HEK293 (cell line): Measurements from ENCODE around the gene GAST.
A peak's percentile ranks its signal among the peaks of the same experiment; 100 is the strongest.

Experiments
- CTCF ChIA-PET: fragments of 350-600 bp; formaldehyde crosslinking; extraction: SDS; loops from one replicate; lab custom pipeline; 2021; ENCODE audit warnings: antibody characterized with exemption; lab: Yijun Ruan, JAX
- POLR2A ChIA-PET: fragments of 300-600 bp; formaldehyde crosslinking; extraction: SDS; loops from one replicate; lab custom pipeline; 2020; ENCODE audit warnings: antibody characterized with exemption, inconsistent platforms; lab: Yijun Ruan, JAX
- H3K27ac ChIP-seq: fragments of 200-500 bp; sonication (Bioruptor generic); 2 replicates; pipeline ENCODE4 v1.5.1; 2014; ENCODE audit warnings: low read depth, low read length, control low read depth, inconsistent platforms; ENCODE audit errors: extremely low read depth
- H3K36me3 ChIP-seq, 2 experiments: fragments of 200-500 bp in 1 of 2; sonication (Bioruptor generic) in 1 of 2; 1 replicate in 1 of 2; 2 replicates in 1 of 2; pipeline ENCODE4 v1.5.1; 2014 to 2017; ENCODE audit warnings: inconsistent platforms in 2 of 2, low read length in 2 of 2; ENCODE audit not compliant: control insufficient read depth in 2 of 2, insufficient read depth in 1 of 2
- H3K4me1 ChIP-seq: fragments of 200-500 bp; sonication (Bioruptor generic); 2 replicates; pipeline ENCODE4 v1.5.1; 2014; ENCODE audit warnings: mild to moderate bottlenecking, low read length, inconsistent platforms; ENCODE audit not compliant: control insufficient read depth, insufficient read depth
- H3K4me3 ChIP-seq: 2 replicates; pipeline ENCODE4 v1.5.1; 2011; ENCODE audit warnings: low read depth, mild to moderate bottlenecking, control low read depth, low read length, moderate library complexity
- H3K9me3 ChIP-seq: fragments of 200-500 bp; sonication (Bioruptor generic); 2 replicates; pipeline ENCODE4 v1.5.1; 2014; ENCODE audit warnings: low read depth, low read length, inconsistent platforms; ENCODE audit not compliant: control insufficient read depth, insufficient read depth
- GLIS2 ChIP-seq: fragments of 450-650 bp; formaldehyde crosslinking; IDR thresholded peaks from 2 replicates; pipeline ENCODE4 v1.5.1; 2016; ENCODE audit warnings: missing biosample characterization, missing genetic modification characterization
- MEIS1 ChIP-seq: sonication (generic); formaldehyde crosslinking; IDR thresholded peaks from 2 replicates; pipeline ENCODE4 v1.8.1; 2022; ENCODE audit warnings: missing genetic modification reagents, mild to moderate bottlenecking, borderline replicate concordance
- PRDM6 ChIP-seq: fragments of 450-650 bp; formaldehyde crosslinking; IDR thresholded peaks from 2 replicates; pipeline ENCODE4 v1.5.1; 2017; ENCODE audit warnings: missing biosample characterization, missing genetic modification characterization
- REST ChIP-seq: fragments of 450-650 bp; formaldehyde crosslinking; IDR thresholded peaks from 2 replicates; pipeline ENCODE4 v1.5.1; 2016; ENCODE audit warnings: missing biosample characterization, missing genetic modification characterization
- TCF7L2 ChIP-seq: IDR thresholded peaks from 2 replicates; pipeline ENCODE4 v1.6.1; 2011; ENCODE audit warnings: low read depth, mild to moderate bottlenecking, inconsistent platforms, low read length, moderate library complexity, borderline replicate concordance
- ZBTB20 ChIP-seq: fragments of 450-650 bp; formaldehyde crosslinking; IDR thresholded peaks from 2 replicates; pipeline ENCODE4 v1.5.1; 2016; ENCODE audit warnings: missing biosample characterization, missing genetic modification characterization
- ZBTB48 ChIP-seq: fragments of 450-650 bp; formaldehyde crosslinking; IDR thresholded peaks from 2 replicates; pipeline ENCODE4 v1.5.1; 2016; ENCODE audit warnings: missing biosample characterization, missing genetic modification characterization
- ZFP41 ChIP-seq: fragments of 450-650 bp; formaldehyde crosslinking; IDR thresholded peaks from 2 replicates; pipeline ENCODE4 v1.5.1; 2016; ENCODE audit warnings: missing biosample characterization, missing genetic modification characterization, borderline replicate concordance
- ZNF112 ChIP-seq: fragments of 450-650 bp; formaldehyde crosslinking; IDR thresholded peaks from 2 replicates; pipeline ENCODE4 v1.5.0; 2017; ENCODE audit warnings: missing biosample characterization, missing genetic modification characterization
- ZNF138 ChIP-seq: fragments of 450-650 bp; formaldehyde crosslinking; IDR thresholded peaks from 2 replicates; pipeline ENCODE4 v1.5.1; 2016; ENCODE audit warnings: missing biosample characterization, missing genetic modification characterization, borderline replicate concordance
- ZNF157 ChIP-seq: fragments of 450-650 bp; formaldehyde crosslinking; IDR thresholded peaks from 2 replicates; pipeline ENCODE4 v1.5.1; 2016; ENCODE audit warnings: missing biosample characterization, missing genetic modification characterization
- ZNF202 ChIP-seq: fragments of 450-650 bp; formaldehyde crosslinking; IDR thresholded peaks from 2 replicates; pipeline ENCODE4 v1.5.1; 2016; ENCODE audit warnings: missing biosample characterization, missing genetic modification characterization, borderline replicate concordance
- ZNF214 ChIP-seq: fragments of 450-650 bp; formaldehyde crosslinking; IDR thresholded peaks from 2 replicates; pipeline ENCODE4 v1.5.1; 2017; ENCODE audit warnings: missing biosample characterization, mild to moderate bottlenecking, missing genetic modification characterization, borderline replicate concordance
- ZNF23 ChIP-seq: fragments of 450-650 bp; formaldehyde crosslinking; IDR thresholded peaks from 2 replicates; pipeline ENCODE4 v1.5.1; 2016; ENCODE audit warnings: missing biosample characterization, missing genetic modification characterization, borderline replicate concordance
- ZNF266 ChIP-seq: fragments of 450-650 bp; formaldehyde crosslinking; IDR thresholded peaks from 2 replicates; pipeline ENCODE4 v1.5.1; 2016; ENCODE audit warnings: missing biosample characterization, missing genetic modification characterization, low read depth
- ZNF324 ChIP-seq: fragments of 450-650 bp; formaldehyde crosslinking; IDR thresholded peaks from 2 replicates; pipeline ENCODE4 v1.5.1; 2016; ENCODE audit warnings: missing biosample characterization, missing genetic modification characterization
- ZNF394 ChIP-seq: fragments of 450-650 bp; formaldehyde crosslinking; IDR thresholded peaks from 2 replicates; pipeline ENCODE4 v1.5.1; 2016; ENCODE audit warnings: missing biosample characterization, missing genetic modification characterization, mild to moderate bottlenecking, moderate library complexity, borderline replicate concordance
- ZNF404 ChIP-seq: fragments of 450-650 bp; formaldehyde crosslinking; IDR thresholded peaks from 2 replicates; pipeline ENCODE4 v1.5.1; 2017; ENCODE audit warnings: missing biosample characterization, missing genetic modification characterization
- ZNF416 ChIP-seq: fragments of 450-650 bp; formaldehyde crosslinking; IDR thresholded peaks from 2 replicates; pipeline ENCODE4 v1.5.1; 2016; ENCODE audit warnings: missing biosample characterization, missing genetic modification characterization
- ZNF529 ChIP-seq: fragments of 450-650 bp; formaldehyde crosslinking; IDR thresholded peaks from 2 replicates; pipeline ENCODE4 v1.5.1; 2017; ENCODE audit warnings: missing genetic modification characterization, missing biosample characterization; ENCODE audit not compliant: insufficient replicate concordance
- ZNF549 ChIP-seq: fragments of 450-650 bp; IDR thresholded peaks from 2 replicates; pipeline ENCODE4 v1.5.1; 2018; ENCODE audit warnings: missing biosample characterization, missing genetic modification characterization, mild to moderate bottlenecking, inconsistent platforms, moderate library complexity
- ZNF585B ChIP-seq: fragments of 450-650 bp; formaldehyde crosslinking; IDR thresholded peaks from 2 replicates; pipeline ENCODE4 v1.5.1; 2016; ENCODE audit warnings: missing biosample characterization, missing genetic modification characterization
- ZNF621 ChIP-seq: fragments of 450-650 bp; formaldehyde crosslinking; IDR thresholded peaks from 2 replicates; pipeline ENCODE4 v1.5.1; 2017; ENCODE audit warnings: missing biosample characterization, missing genetic modification characterization
- ZNF777 ChIP-seq: fragments of 450-650 bp; formaldehyde crosslinking; IDR thresholded peaks from 2 replicates; pipeline ENCODE4 v1.5.1; 2017; ENCODE audit warnings: missing biosample characterization, missing genetic modification characterization, borderline replicate concordance
- ZSCAN4 ChIP-seq: fragments of 450-650 bp; formaldehyde crosslinking; IDR thresholded peaks from 2 replicates; pipeline ENCODE4 v1.5.1; 2017; ENCODE audit warnings: missing biosample characterization, missing genetic modification characterization
- TF ChIP-seq, protein P1 (sequence below): fragments of 450-650 bp; formaldehyde crosslinking; IDR thresholded peaks from 2 replicates; pipeline ENCODE4 v1.5.1; 2016; ENCODE audit warnings: missing biosample characterization, missing genetic modification characterization
- TF ChIP-seq, protein P2 (sequence below): fragments of 450-650 bp; formaldehyde crosslinking; IDR thresholded peaks from 2 replicates; pipeline ENCODE4 v1.5.1; 2016; ENCODE audit warnings: missing biosample characterization, missing genetic modification characterization

Gene GAST

DNA sequence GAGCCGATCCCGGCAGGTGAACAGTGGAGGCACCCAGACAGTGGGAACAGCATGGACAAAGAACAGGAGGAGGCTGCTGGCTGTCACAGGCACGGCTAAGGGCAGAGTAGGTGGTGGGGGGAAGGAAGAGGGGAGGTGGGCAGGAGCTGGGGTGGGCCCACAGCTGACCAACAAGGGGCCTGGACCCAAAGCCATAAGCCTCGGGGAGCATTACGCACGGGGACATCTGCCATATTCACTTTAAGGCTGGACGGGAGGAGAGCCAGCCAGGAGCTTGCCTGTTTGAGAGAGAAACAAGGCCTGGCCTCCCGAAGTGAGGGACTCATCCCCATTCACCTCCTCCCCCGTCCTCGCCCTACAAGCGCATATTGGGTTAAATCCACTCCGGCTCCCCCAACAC, 41.9 kb downstream of the GAST start:
- CTCF ChIA-PET, result interaction anchor here (0.6 to 2.7 kb wide), 2 partner anchors 32 to 767 kb away, joined by 3 to 15 read pairs; partner anchors contain the start of gene JUP
- POLR2A ChIA-PET, result interaction anchor here (1.6 to 1.7 kb wide), 2 partner anchors 19 to 33 kb away, joined by 3 to 13 read pairs; partner anchors contain the start of gene JUP
- H3K27ac ChIP-seq, result no peak overlapping the region
- no peaks in the 10 kb centered on the region for H3K9me3 ChIP-seq
- H3K36me3 ChIP-seq, result peaks cover 7 to 53% of the 10 kb centered on the region in 2 experiments
- no peak overlapping the region for H3K4me3 ChIP-seq
- H3K4me1 ChIP-seq, result no peaks in the 10 kb centered on the region
- no peak for TF ChIP-seq ZBTB20
- no peak for TF ChIP-seq ZNF585B (tag by site-specific recombination)
- no peak for TF ChIP-seq ZFP41 (tag by site-specific recombination)
- no peak for TF ChIP-seq REST
- no peak for TF ChIP-seq ZNF112 (tag by site-specific recombination)
- TF ChIP-seq ZNF777 (tag by site-specific recombination), result no peak
- no peak for TF ChIP-seq ZNF549 (tag by site-specific recombination)
- no peak for TF ChIP-seq ZBTB48
- TF ChIP-seq ZNF529 (tag by site-specific recombination), result no peak
- TF ChIP-seq ZNF266 (tag by site-specific recombination), result no peak
- TF ChIP-seq, protein P1, sequence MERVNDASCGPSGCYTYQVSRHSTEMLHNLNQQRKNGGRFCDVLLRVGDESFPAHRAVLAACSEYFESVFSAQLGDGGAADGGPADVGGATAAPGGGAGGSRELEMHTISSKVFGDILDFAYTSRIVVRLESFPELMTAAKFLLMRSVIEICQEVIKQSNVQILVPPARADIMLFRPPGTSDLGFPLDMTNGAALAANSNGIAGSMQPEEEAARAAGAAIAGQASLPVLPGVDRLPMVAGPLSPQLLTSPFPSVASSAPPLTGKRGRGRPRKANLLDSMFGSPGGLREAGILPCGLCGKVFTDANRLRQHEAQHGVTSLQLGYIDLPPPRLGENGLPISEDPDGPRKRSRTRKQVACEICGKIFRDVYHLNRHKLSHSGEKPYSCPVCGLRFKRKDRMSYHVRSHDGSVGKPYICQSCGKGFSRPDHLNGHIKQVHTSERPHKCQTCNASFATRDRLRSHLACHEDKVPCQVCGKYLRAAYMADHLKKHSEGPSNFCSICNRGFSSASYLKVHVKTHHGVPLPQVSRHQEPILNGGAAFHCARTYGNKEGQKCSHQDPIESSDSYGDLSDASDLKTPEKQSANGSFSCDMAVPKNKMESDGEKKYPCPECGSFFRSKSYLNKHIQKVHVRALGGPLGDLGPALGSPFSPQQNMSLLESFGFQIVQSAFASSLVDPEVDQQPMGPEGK (tag by site-specific recombination), result no peak
- no peak for TF ChIP-seq ZNF621
- TF ChIP-seq ZNF202 (tag by site-specific recombination), result no peak
- no peak for TF ChIP-seq ZNF324 (tag by site-specific recombination)
- no peak for TF ChIP-seq ZNF138 (tag by site-specific recombination)
- TF ChIP-seq, protein P2, sequence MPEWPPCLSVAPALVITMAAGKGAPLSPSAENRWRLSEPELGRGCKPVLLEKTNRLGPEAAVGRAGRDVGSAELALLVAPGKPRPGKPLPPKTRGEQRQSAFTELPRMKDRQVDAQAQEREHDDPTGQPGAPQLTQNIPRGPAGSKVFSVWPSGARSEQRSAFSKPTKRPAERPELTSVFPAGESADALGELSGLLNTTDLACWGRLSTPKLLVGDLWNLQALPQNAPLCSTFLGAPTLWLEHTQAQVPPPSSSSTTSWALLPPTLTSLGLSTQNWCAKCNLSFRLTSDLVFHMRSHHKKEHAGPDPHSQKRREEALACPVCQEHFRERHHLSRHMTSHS, result no peak
- no peak for TF ChIP-seq ZNF157 (tag by site-specific recombination)
- TF ChIP-seq ZNF23 (tag by site-specific recombination), result no peak

DNA sequence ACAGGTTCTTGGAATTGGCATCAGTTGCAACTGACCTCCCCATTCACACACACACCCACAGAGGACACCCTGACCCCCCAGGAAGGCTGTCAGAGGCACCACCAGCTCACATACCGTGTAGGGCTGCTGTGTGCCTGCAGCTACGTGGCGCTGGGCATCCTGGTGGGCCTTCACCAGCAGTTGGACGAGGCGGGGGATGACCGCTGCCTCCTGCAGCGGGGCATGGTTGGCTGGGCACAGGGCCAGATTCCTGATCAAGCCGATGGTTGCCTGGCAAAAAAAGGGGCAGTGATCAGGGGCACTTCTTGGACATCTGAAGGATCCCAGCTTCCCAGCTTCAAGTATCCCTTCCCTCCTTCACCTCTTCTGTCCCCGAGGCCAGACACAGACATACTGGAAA, 46.5 kb downstream of the GAST start:
- CTCF ChIA-PET, result interaction anchor here (0.6 to 2.5 kb wide), 2 partner anchors 28 to 170 kb away, joined by 3 to 9 read pairs; partner anchors contain the start of gene JUP
- POLR2A ChIA-PET, result interaction anchor here (1.4 to 1.8 kb wide), 2 partner anchors 28 to 70 kb away, joined by 9 read pairs; partner anchors contain the start of genes EIF1 and JUP
- Histone ChIP-seq H3K27ac (no peak overlapping the region), H3K4me1 (no peaks in the 10 kb centered on the region), H3K4me3 (no peak overlapping the region), H3K9me3 (no peaks in the 10 kb centered on the region), H3K36me3 (peaks cover 23 to 96% of the 10 kb centered on the region in 2 experiments)
- TF ChIP-seq TCF7L2, result no peak
- TF ChIP-seq ZSCAN4, result no peak
- TF ChIP-seq ZNF214 (tag by site-specific recombination), result no peak
- no peak for TF ChIP-seq ZNF416 (tag by site-specific recombination)
- peak; percentile 38; the same call in 1 of the 2 replicates for TF ChIP-seq GLIS2
- no peak for TF ChIP-seq ZNF394 (tag by site-specific recombination)
- TF ChIP-seq PRDM6 (tag by site-specific recombination), result no peak
- TF ChIP-seq ZNF404, result no peak
- no peak for TF ChIP-seq MEIS1 (CRISPR knock-in tag)
